Left kidney (tissue), 2 donors: ENCODE measurements around the gene UBA1. TPM values are rescaled to one million over a fixed set of nuclear protein-coding genes. Genes with fewer than 3 reads are reported as not detected.

Source experiments
- DNase-seq: peaks from one replicate; pipeline ENCODE4 v3.0.0-alpha.2; 2013
- polyA plus RNA-seq: library from polyadenylated mRNA; unstranded; fragments of 120-200 nt; gene quantifications from one replicate; pipeline ENCODE4 v1.2.1, GENCODE V29; 2013; ENCODE audit not compliant: insufficient read length

The UBA1 gene
- polyA plus RNA-seq, 1 donor = 266 TPM

DNA sequence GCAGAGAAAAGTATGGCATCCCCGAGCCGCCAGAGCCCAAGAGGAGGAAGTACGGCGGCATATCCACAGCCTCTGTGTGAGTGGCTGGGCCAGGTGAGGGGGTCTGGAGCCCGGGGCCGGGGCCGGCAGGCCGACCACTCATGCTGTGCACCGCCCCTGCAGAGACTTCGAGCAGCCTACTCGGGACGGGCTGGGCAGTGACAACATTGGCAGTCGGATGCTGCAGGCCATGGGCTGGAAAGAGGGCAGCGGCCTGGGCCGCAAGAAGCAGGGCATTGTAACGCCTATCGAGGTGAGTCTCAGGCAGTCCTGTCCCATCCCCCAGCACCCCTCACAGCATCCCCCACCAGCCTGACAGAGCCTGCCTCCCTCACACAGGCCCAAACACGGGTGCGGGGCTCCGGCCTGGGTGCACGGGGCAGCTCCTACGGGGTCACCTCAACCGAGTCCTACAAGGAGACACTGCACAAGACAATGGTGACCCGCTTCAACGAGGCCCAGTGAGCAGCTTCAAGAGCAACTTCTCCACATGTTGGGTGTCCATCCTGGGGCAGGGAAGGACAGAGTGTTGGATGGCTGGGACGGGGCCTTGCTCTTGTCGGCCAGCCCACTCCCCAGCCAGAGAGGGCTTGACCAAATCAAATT, 7.4 kb upstream of the UBA1 start:
- DNase-seq = no peak

DNA sequence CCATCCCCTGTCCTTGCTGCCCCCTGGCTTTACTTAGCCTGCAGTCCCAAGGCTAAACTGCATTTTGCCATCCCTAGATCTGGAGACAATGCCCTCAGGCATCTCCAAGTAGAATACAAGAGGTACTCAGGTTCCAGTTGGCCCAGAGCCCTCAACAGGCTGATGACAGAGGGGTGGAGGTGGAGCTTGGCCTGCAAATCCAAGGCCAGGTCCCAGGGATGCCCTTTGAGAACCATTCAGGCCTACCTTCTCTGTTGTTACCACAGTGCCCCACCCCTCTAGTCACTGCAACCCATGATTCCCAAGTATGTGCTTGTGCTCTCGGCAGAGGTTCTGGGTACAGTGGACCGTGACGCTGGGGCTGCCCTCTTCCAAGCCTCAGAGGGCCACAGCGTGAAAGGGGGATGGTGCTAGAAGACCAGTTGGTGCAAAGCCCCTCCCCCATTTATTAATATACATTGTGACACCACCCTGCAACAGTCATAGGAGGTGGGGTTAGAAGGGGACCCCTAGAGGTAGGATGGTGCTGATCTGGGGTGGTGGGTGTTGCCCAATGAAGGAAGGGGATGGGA, 6.4 kb upstream of the UBA1 start:
- no peak for DNase-seq

DNA sequence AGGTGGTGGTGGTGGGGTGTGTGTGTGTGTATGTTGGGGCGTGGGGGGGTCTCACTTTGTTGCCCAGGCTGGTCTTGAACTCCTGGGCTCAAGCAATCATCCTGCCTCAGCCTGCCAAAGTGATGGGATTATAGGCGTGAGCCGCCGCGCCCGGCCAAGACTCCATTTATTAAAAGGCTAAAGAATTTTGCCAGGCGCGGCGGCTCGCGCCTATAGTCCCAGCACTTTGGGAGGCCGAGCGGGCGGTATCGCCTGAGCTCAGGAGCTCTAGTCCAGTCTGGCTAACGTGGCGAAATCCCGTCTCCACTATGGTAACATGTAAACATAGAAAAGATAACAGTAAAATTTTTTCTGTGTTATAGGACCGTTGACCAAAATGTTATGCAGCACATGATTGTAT, 3.7 kb upstream of the UBA1 start:
- DNase-seq = no peak

GRCh38 chrX:47190445-47191269, 3.0 kb upstream of the UBA1 start:
- DNase-seq = peak; percentile 84

GRCh38 chrX:47191331-47191730, 2.3 kb upstream of the UBA1 start:
- DNase-seq = no peak

GRCh38 chrX:47191806-47192401, 1.7 kb upstream of the UBA1 start:
- DNase-seq = no peak

DNA sequence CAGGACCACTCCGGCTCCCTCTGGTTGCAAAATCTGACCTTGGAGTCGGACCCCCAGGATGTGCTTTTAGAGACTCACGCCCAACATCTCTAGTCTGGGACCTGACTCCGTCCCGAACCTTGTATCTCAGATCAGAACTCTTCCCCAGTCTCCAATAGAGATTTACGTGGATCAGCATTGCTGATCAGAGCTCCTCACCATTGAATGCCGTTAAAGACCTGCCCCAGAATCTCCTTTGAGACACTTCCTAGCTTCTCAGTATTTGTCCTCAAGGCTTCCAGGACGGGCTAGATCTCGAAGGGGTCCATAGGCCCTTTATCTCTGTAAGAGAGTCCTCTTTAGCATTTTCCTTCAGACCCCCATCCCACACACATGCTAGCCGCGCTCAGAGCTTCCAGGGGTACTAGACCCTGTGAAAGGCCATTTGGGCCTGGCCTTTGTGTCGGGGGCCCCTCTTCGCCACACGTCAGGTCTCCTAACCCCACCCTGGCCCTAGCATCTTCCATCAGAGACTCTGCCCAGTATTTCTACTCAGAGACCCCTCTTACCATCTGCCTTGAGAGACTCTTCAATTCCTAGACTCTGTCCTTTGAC, 662 bp downstream of the UBA1 start:
- peak; percentile 13 for DNase-seq

- no peak for DNase-seq
Measured at GRCh38 chrX:47196098-47196497, 2.5 kb downstream of the UBA1 start.

DNA sequence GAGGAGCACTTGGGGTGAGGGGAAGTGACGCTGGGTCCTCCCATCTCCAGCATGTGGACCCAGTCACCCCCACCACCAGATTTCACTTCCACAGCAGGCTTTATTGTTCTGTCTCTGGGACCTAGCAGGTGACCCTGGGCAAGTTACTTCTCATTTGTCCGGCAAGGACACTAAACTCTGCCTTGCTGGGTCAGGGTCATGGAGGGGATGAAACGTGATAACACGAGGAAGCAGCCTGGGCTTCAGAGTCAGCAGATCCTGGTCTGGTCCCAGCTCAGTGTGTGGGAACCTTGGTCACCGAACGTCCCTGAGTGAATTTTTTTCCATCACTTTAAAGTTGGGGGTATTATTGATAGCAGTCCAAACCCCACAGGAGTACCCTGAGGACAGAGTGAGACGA, 3.9 kb downstream of the UBA1 start:
- no peak for DNase-seq

GRCh38 chrX:47198026-47198686, 4.5 kb downstream of the UBA1 start:
- DNase-seq = no peak

DNA sequence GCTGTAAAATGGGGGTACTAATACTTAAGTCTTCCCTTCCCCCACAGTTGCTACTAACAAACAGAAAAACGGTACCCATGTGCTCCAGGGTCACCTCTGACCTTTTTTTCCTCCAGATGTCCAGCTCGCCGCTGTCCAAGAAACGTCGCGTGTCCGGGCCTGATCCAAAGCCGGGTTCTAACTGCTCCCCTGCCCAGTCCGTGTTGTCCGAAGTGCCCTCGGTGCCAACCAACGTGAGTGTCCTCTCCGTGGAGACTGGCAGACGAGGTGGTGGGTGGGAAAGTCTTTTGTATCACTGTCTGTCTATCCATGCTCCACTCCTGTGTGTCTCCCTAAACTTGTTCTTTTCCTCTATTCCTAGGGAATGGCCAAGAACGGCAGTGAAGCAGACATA, 5.1 kb downstream of the UBA1 start:
- no peak for DNase-seq

DNA sequence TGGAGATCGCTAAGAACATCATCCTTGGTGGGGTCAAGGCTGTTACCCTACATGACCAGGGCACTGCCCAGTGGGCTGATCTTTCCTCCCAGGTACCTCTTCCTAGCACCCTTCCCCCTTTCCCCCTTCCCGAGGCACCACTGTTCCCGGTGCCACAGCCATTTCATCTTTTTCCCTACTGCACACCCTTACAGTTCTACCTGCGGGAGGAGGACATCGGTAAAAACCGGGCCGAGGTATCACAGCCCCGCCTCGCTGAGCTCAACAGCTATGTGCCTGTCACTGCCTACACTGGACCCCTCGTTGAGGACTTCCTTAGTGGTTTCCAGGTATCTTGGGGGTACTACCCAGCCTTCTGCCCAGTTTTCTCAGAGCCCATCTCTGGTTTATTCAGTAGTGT, 5.7 kb downstream of the UBA1 start:
- DNase-seq = no peak

DNA sequence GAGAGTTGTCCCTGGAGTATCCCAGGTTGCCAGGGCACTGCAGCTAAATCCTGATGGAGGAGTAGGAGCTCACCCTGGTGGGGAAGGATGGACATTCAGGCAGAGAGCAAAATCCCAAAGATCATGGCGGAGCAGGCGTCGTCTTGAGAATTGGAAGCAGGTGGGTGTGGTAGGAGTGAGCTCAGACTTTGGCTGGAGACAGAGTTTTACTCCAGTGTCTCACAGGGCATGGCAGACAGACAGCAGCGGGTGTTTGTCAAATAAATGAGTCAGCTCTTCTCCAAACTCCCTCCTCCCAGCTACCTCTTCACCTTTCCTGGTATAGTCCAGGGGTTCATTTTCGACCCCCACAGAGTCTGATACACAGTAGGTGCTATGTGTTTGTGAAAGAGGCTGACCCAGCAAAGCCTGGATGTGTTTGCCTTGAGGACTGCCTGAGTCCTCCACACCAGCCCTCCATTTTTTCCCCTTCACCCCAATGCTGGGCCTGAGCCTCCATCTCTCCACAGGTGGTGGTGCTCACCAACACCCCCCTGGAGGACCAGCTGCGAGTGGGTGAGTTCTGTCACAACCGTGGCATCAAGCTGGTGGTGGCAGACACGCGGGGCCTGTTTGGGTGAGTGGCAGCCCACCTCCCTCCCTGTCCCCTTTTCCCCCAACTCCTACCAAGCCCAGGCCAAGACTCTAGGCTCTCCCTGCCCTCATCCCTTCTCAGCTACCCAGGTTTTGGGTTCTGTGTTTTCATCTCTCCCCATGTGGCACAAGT, 6.9 kb downstream of the UBA1 start:
- no peak for DNase-seq

DNA sequence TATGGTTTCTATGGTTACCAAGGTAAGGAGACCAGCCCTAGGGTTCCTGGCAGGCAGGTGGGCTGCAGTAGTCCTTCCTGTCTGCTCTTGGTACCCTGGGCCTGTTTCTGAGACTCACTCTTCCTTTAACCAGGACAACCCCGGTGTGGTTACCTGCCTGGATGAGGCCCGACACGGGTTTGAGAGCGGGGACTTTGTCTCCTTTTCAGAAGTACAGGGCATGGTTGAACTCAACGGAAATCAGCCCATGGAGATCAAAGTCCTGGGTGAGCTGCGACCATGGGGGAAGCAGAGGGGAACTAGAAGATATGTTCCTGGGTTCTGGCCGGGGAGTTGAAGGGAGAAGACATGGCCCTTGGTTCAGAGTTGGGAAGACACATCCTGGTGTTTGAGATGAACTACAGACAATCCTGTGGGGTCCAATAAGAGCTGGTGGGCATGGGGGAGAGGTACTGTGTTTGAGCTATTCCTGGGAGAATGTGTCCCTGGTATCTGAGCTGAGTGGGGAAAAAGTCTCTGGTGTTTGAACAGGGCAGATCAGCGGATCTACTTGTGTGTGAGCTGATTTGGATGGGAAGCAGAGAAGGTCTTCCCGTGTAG, 7.8 kb downstream of the UBA1 start:
- DNase-seq = no peak

DNA sequence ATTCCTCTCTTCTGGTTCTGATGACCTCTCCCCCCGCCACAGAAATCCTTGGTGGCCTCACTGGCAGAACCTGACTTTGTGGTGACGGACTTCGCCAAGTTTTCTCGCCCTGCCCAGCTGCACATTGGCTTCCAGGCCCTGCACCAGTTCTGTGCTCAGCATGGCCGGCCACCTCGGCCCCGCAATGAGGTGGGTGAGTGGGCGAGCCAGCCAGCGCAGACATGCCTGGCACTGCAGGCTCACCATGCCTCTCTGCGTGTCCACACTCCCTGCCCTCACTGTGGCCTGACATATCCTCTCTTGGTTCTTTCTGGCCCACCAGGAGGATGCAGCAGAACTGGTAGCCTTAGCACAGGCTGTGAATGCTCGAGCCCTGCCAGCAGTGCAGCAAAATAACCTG, 8.7 kb downstream of the UBA1 start:
- DNase-seq = no peak

DNA sequence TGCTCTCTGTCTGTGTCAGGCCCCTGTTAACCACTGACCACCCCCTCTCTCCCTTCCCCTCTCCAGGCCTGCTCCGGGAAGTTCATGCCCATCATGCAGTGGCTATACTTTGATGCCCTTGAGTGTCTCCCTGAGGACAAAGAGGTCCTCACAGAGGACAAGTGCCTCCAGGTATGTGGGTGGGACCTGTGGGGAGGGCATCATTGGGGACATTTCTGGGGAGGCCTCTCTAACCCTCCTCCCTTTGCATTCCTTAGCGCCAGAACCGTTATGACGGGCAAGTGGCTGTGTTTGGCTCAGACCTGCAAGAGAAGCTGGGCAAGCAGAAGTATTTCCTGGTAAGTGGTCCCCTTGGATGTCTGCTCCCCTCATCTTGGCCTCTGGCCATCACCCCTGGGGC, 9.2 kb downstream of the UBA1 start:
- no peak for DNase-seq

- DNase-seq = no peak
Measured at GRCh38 chrX:47204970-47205369, 11.3 kb downstream of the UBA1 start.

- no peak for DNase-seq
Measured at GRCh38 chrX:47206316-47206715, 12.7 kb downstream of the UBA1 start.

GRCh38 chrX:47208108-47208507, 14.5 kb downstream of the UBA1 start:
- DNase-seq = no peak

- no peak for DNase-seq
Measured at GRCh38 chrX:47209508-47210238, 16.0 kb downstream of the UBA1 start.
